IMR-90 (cell line): ENCODE measurements around the gene DUSP9. TPM values are rescaled to one million over a fixed set of nuclear protein-coding genes. Genes with fewer than 3 reads are reported as not detected.

ENCODE experiments used
- ATAC-seq: fragments of 200-7000 bp; cut with Tn5 transposase; 2 replicates; pipeline ENCODE4 v1.9.1; 2020; ENCODE audit warnings: low read depth, mild to moderate bottlenecking, moderate library complexity
- BruUV-seq: library from RNA; stranded (reverse); fragments of 400-500 nt; replicated peaks from 2 replicates; lab custom pipeline; 2021; lab: Mats Ljungman, UMichigan
- CTCF ChIA-PET: fragments of 300-600 bp; formaldehyde crosslinking; extraction: SDS; loops from one replicate; lab custom pipeline; 2021; ENCODE audit warnings: antibody characterized with exemption; lab: Yijun Ruan, JAX
- POLR2A ChIA-PET: fragments of 300-600 bp; sonication (Branson Sonifier 250); formaldehyde crosslinking; loops from one replicate; lab custom pipeline; 2022; ENCODE audit warnings: antibody characterized with exemption; ENCODE audit not compliant: unreplicated experiment; lab: Charles Lee
- DNase-seq: peaks from one replicate; pipeline ENCODE4 v3.0.0; 2013
- H2AFZ ChIP-seq: replicated peaks from 2 replicates; pipeline ENCODE3; 2013; ENCODE audit warnings: low read length, mild to moderate bottlenecking; ENCODE audit not compliant: poor library complexity
- H2AK5ac ChIP-seq: 2 replicates; pipeline ENCODE4 v1.6.1; 2013; ENCODE audit warnings: low read depth, low read length, inconsistent platforms
- H2AK9ac ChIP-seq: replicated peaks from 2 replicates; pipeline ENCODE3; 2013; ENCODE audit warnings: mild to moderate bottlenecking, low read depth, low read length, moderate library complexity; ENCODE audit not compliant: poor library complexity
- H2BK120ac ChIP-seq: 2 replicates; pipeline ENCODE4 v1.6.1; 2013; ENCODE audit warnings: low read depth, low read length, inconsistent platforms
- H2BK15ac ChIP-seq: 3 replicates; pipeline ENCODE4 v1.6.1; 2013; ENCODE audit warnings: low read depth, low read length, inconsistent platforms
- H2BK20ac ChIP-seq: 2 replicates; pipeline ENCODE4 v1.6.1; 2013; ENCODE audit warnings: low read depth, mild to moderate bottlenecking, inconsistent platforms, low read length, moderate library complexity
- H2BK5ac ChIP-seq: 2 replicates; pipeline ENCODE4 v1.6.1; 2013; ENCODE audit warnings: mild to moderate bottlenecking, low read depth, low read length, inconsistent platforms; ENCODE audit not compliant: poor library complexity, severe bottlenecking
- H3K14ac ChIP-seq: replicated peaks from 2 replicates; pipeline ENCODE4 v1.6.1; 2013; ENCODE audit warnings: low read depth, low read length, inconsistent platforms
- H3K18ac ChIP-seq: 2 replicates; pipeline ENCODE4 v1.6.1; 2013; ENCODE audit warnings: low read depth, low read length, control low read depth
- H3K23ac ChIP-seq: 2 replicates; pipeline ENCODE4 v1.6.1; 2013; ENCODE audit warnings: low read depth, low read length, inconsistent platforms
- H3K27ac ChIP-seq: 2 replicates; pipeline ENCODE4 v1.5.1; 2013; ENCODE audit warnings: mild to moderate bottlenecking, control low read depth, low read length; ENCODE audit not compliant: insufficient read depth
- H3K27me3 ChIP-seq: 2 replicates; pipeline ENCODE4 v1.6.1; 2013; ENCODE audit warnings: low read length; ENCODE audit not compliant: control insufficient read depth, insufficient read depth
- H3K36me3 ChIP-seq: 2 replicates; pipeline ENCODE4 v1.6.1; 2013; ENCODE audit warnings: low read length, mixed read lengths; ENCODE audit not compliant: control insufficient read depth, insufficient read depth
- H3K4ac ChIP-seq: 2 replicates; pipeline ENCODE4 v1.6.1; 2013; ENCODE audit warnings: low read depth, low read length, inconsistent platforms
- H3K4me1 ChIP-seq: 2 replicates; pipeline ENCODE4 v1.6.1; 2013; ENCODE audit warnings: low read length, mixed read lengths; ENCODE audit not compliant: control insufficient read depth, insufficient read depth
- H3K4me2 ChIP-seq: 2 replicates; pipeline ENCODE4 v1.6.1; 2013; ENCODE audit warnings: low read depth, mild to moderate bottlenecking, control low read depth, low read length, moderate library complexity
- H3K4me3 ChIP-seq: 2 replicates; pipeline ENCODE4 v1.5.1; 2013; ENCODE audit warnings: low read depth, mild to moderate bottlenecking, control low read depth, low read length, moderate library complexity; ENCODE audit not compliant: insufficient read depth
- H3K56ac ChIP-seq: 2 replicates; pipeline ENCODE4 v1.6.1; 2013; ENCODE audit warnings: low read length, inconsistent platforms; ENCODE audit not compliant: insufficient read depth; ENCODE audit errors: extremely low read depth
- H3K79me1 ChIP-seq, 2 experiments: 2 replicates each; pipeline ENCODE4 v1.6.1; 2013; ENCODE audit warnings: low read length in 2 of 2, inconsistent platforms in 1 of 2, low read depth in 1 of 2
- H3K9ac ChIP-seq: 2 replicates; pipeline ENCODE4 v1.6.1; 2013; ENCODE audit warnings: low read depth, low read length, control low read depth
- H3K9me1 ChIP-seq: 2 replicates; pipeline ENCODE4 v1.6.1; 2013; ENCODE audit warnings: low read length, inconsistent platforms; ENCODE audit not compliant: insufficient read depth
- H3K9me3 ChIP-seq: 2 replicates; pipeline ENCODE4 v1.6.1; 2013; ENCODE audit warnings: low read length; ENCODE audit not compliant: control insufficient read depth, insufficient read depth
- H4K20me1 ChIP-seq: 2 replicates; pipeline ENCODE4 v1.6.1; 2013; ENCODE audit warnings: low read length, inconsistent platforms; ENCODE audit not compliant: insufficient read depth
- H4K5ac ChIP-seq: 2 replicates; pipeline ENCODE4 v1.6.1; 2013; ENCODE audit warnings: mild to moderate bottlenecking, low read depth, low read length, control low read depth
- H4K8ac ChIP-seq, 2 experiments: 2 replicates each; pipeline ENCODE4 v1.6.1; 2013; ENCODE audit warnings: low read depth in 2 of 2, low read length in 2 of 2, control low read depth in 1 of 2, inconsistent platforms in 1 of 2
- H4K91ac ChIP-seq: 2 replicates; pipeline ENCODE4 v1.6.1; 2013; ENCODE audit warnings: low read depth, low read length, inconsistent platforms; ENCODE audit not compliant: insufficient read depth
- BHLHE40 ChIP-seq: fragments of 150-350 bp; IDR thresholded peaks from 2 replicates; pipeline ENCODE4 v1.6.1; 2016; ENCODE audit warnings: mild to moderate bottlenecking, low read depth, low read length
- CEBPB ChIP-seq: IDR thresholded peaks from 2 replicates; pipeline ENCODE4 v1.6.1; 2012; ENCODE audit warnings: low read depth, low read length, improper control_type of control experiment
- CHD1 ChIP-seq: IDR thresholded peaks from 2 replicates; pipeline ENCODE4 v1.6.1; 2012; ENCODE audit warnings: low read depth, low read length, improper control_type of control experiment
- ELK1 ChIP-seq: fragments of 150-350 bp; IDR thresholded peaks from 2 replicates; pipeline ENCODE4 v1.6.1; 2016; ENCODE audit warnings: low read depth, mild to moderate bottlenecking, low read length, moderate library complexity, borderline replicate concordance
- MAFK ChIP-seq: IDR thresholded peaks from 2 replicates; pipeline ENCODE4 v1.6.1; 2012; ENCODE audit warnings: low read depth, low read length, improper control_type of control experiment
- MAZ ChIP-seq: IDR thresholded peaks from 2 replicates; pipeline ENCODE4 v1.6.1; 2012; ENCODE audit warnings: low read depth, mild to moderate bottlenecking, low read length, improper control_type of control experiment, moderate library complexity, borderline replicate concordance
- RAD21 ChIP-seq: IDR thresholded peaks from 2 replicates; pipeline ENCODE4 v1.6.1; 2012; ENCODE audit warnings: low read length, improper control_type of control experiment
- WGBS, 2 experiments: methylation state at CpG; one replicate each; pipeline versions ENCODE4 v1.1.5 to v1.1.7; 2013; ENCODE audit warnings: missing lambda C conversion rate in 2 of 2; ENCODE audit not compliant: insufficient read length in 1 of 2; ENCODE audit errors: extremely low coverage in 2 of 2; 5-methylcytosine and 5-hydroxymethylcytosine counted together
- dilution Hi-C: fragments of 300-500 bp; cut with HindIII; formaldehyde crosslinking; loops from one replicate; pipeline ENCODE4 v1.14.3; 2018; ENCODE audit warnings: low sequenced_read_pairs; ENCODE audit not compliant: unreplicated experiment
- in situ Hi-C: fragments of 300-500 bp; cut with MboI; formaldehyde crosslinking; loops from 3 replicates; pipeline ENCODE4 v1.14.3; 2019; ENCODE audit warnings: low sequenced_read_pairs, inconsistent platforms, mixed read lengths
- intact Hi-C: fragments of 100-400 bp; cut with micrococcal nuclease; formaldehyde crosslinking; loops from 2 replicates; pipeline ENCODE4 v1.10.0; 2022
- polyA plus RNA-seq, 3 experiments: library from polyadenylated mRNA; depleted of rRNA; stranded (reverse); fragments of >200 nt; gene quantifications; 2 replicates each; pipeline ENCODE4 v1.2.3, GENCODE V29; 2012; ENCODE audit warnings: low replicate concordance in 1 of 3
- total RNA-seq: library from RNA; depleted of rRNA; stranded (reverse); fragments of >200 nt; gene quantifications from 2 replicates; pipeline ENCODE4 v1.2.3, GENCODE V29; 2012

DUSP9 gene
- total and polyA plus RNA-seq, 2 of the 4 experiments (the other 2 are of a cell fraction): under 0.01 to 0.09 TPM

GRCh38 chrX:153674219-153674851 is 27.3 kb downstream of the DUSP9 start:
- Histone ChIP-seq H3K4me1 (no peaks in the 10 kb centered on the region), H2BK20ac (no peak overlapping the region), H2BK15ac (no peak overlapping the region), H3K14ac (no peak overlapping the region), H3K4ac (no peak overlapping the region), H3K4me3 (no peak overlapping the region), H3K9me1 (no peaks in the 10 kb centered on the region), H3K18ac (no peak overlapping the region), H3K56ac (no peak overlapping the region), H2AK5ac (no peak overlapping the region), H4K8ac (no peak overlapping the region), H3K9me3 (peaks cover 4% of the 10 kb centered on the region; the same call in 1 of the 2 replicates), H3K9ac (no peak overlapping the region), H4K20me1 (no peaks in the 10 kb centered on the region), H2AFZ (no peak overlapping the region), H4K5ac (no peak overlapping the region), H2BK120ac (no peak overlapping the region), H2BK5ac (no peak overlapping the region), H3K79me1 (no peaks in the 10 kb centered on the region), H3K4me2 (no peak overlapping the region), H3K27ac (no peak overlapping the region), H4K91ac (no peak overlapping the region), H3K36me3 (no peaks in the 10 kb centered on the region), H3K23ac (no peak overlapping the region), H2AK9ac (no peak overlapping the region), H3K27me3 (peaks cover 24% of the 10 kb centered on the region)
- TF ChIP-seq RAD21: no peak
- no peak for TF ChIP-seq BHLHE40
- TF ChIP-seq CHD1: no peak
- no peak for TF ChIP-seq CEBPB
- no peak for TF ChIP-seq ELK1
- no peak for TF ChIP-seq MAZ
- TF ChIP-seq MAFK: no peak
- DNase-seq (no peak), ATAC-seq (no peak)
- ChIA-PET CTCF (no interaction called here), POLR2A (no interaction called here)
- no TSS peak for BruUV-seq
- dilution Hi-C loops: no loop called here
- WGBS, 2 experiments: 63% methylated on average over 21 of the region's 27 CpGs; no CpG with 5 or more reads in 1 of the 2 experiments
- intact Hi-C loops: no loop called here
- in situ Hi-C loops: loop anchor here (25.0 kb wide), 1 partner anchor 712 kb away; no protein-coding TSS in a partner anchor
